HG02678 (cell line): Measurements from ENCODE around the gene CPN2.
A peak's percentile ranks its signal among the peaks of the same experiment; 100 is the strongest.

Experiments
- ATAC-seq: cut with Tn5 transposase; IDR thresholded peaks from one replicate; pipeline ENCODE4 v1.9.1; 2021; ENCODE audit warnings: mild to moderate bottlenecking, moderate library complexity; ENCODE audit not compliant: unreplicated experiment

The CPN2 gene

GRCh38 chr3:194315965-194316361 is 35.2 kb downstream of the CPN2 start:
- ATAC-seq: peak; percentile 22

GRCh38 chr3:194315088-194315964 is 35.8 kb downstream of the CPN2 start:
- peak; percentile 90 for ATAC-seq

GRCh38 chr3:194314388-194315068 is 36.6 kb downstream of the CPN2 start:
- no peak for ATAC-seq

- ATAC-seq: no peak
Observed at GRCh38 chr3:194313560-194314387, 37.4 kb downstream of the CPN2 start.

GRCh38 chr3:194312743-194313281 is 38.3 kb downstream of the CPN2 start:
- no peak for ATAC-seq

- no peak for ATAC-seq
Observed at GRCh38 chr3:194312186-194312742, 38.9 kb downstream of the CPN2 start.

GRCh38 chr3:194311000-194311399 is 40.1 kb downstream of the CPN2 start:
- ATAC-seq: no peak

- no peak for ATAC-seq
Observed at GRCh38 chr3:194310060-194310835, 40.9 kb downstream of the CPN2 start.

- ATAC-seq: no peak
Observed at GRCh38 chr3:194308601-194309449, 42.3 kb downstream of the CPN2 start.

GRCh38 chr3:194307849-194308248 is 43.3 kb downstream of the CPN2 start:
- no peak for ATAC-seq

- ATAC-seq: peak; percentile 49
Observed at GRCh38 chr3:194306771-194307640, 44.1 kb downstream of the CPN2 start.

- peak; percentile 46 for ATAC-seq
Observed at GRCh38 chr3:194306109-194306686, 44.9 kb downstream of the CPN2 start.

GRCh38 chr3:194305356-194306108 is 45.6 kb downstream of the CPN2 start:
- no peak for ATAC-seq

- ATAC-seq: no peak
Observed at GRCh38 chr3:194304186-194304917, 46.8 kb downstream of the CPN2 start.

- ATAC-seq: no peak
Observed at GRCh38 chr3:194303749-194304148, 47.4 kb downstream of the CPN2 start.

- no peak for ATAC-seq
Observed at GRCh38 chr3:194301730-194302129, 49.4 kb downstream of the CPN2 start.
